PC-9 (cell line): Measurements from ENCODE around the gene NADSYN1. TPM values are rescaled to one million over a fixed set of nuclear protein-coding genes. Genes with fewer than 3 reads are reported as not detected.

Experiments used
- BruUV-seq: library from RNA; stranded (reverse); fragments of 400-500 nt; replicated peaks from 2 replicates; lab custom pipeline; 2021; lab: Mats Ljungman, UMichigan
- CTCF ChIA-PET: fragments of 300-600 bp; sonication (Branson Sonifier 250); formaldehyde crosslinking; loops from one replicate; lab custom pipeline; 2022; ENCODE audit warnings: antibody characterized with exemption; lab: Charles Lee
- POLR2A ChIA-PET: fragments of 300-600 bp; sonication (Branson Sonifier 250); formaldehyde crosslinking; loops from one replicate; lab custom pipeline; 2022; ENCODE audit warnings: antibody characterized with exemption; ENCODE audit not compliant: unreplicated experiment; lab: Charles Lee
- DNase-seq, 2 experiments: peaks; one replicate each; pipeline versions ENCODE4 v3.0.0 to v3.0.0-alpha.2; 2015 to 2022; ENCODE audit warnings: mixed read lengths in 1 of 2
- H2AFZ ChIP-seq: fragments of 200-600 bp; sonication (generic); 2 replicates; pipeline ENCODE4 v1.8.1; 2017; ENCODE audit warnings: antibody characterized with exemption
- H3F3A ChIP-seq: fragments of 200-600 bp; sonication (generic); 2 replicates; pipeline ENCODE4 v1.8.1; 2017; ENCODE audit warnings: antibody characterized with exemption, mild to moderate bottlenecking, low read depth; ENCODE audit not compliant: insufficient read depth
- H3K27ac ChIP-seq: fragments of 200-600 bp; sonication (generic); 2 replicates; pipeline ENCODE4 v1.6.1; 2016; ENCODE audit warnings: mixed run types
- H3K27me3 ChIP-seq: fragments of 200-600 bp; sonication (generic); 2 replicates; pipeline ENCODE4 v1.6.1; 2016; ENCODE audit warnings: low read depth, mixed run types; ENCODE audit not compliant: insufficient read depth
- H3K36me3 ChIP-seq: fragments of 200-600 bp; sonication (generic); 2 replicates; pipeline ENCODE4 v1.6.1; 2016; ENCODE audit warnings: low read depth, mixed run types
- H3K4me1 ChIP-seq: fragments of 200-600 bp; sonication (generic); replicated peaks from 2 replicates; pipeline ENCODE4 v1.6.1; 2016; ENCODE audit warnings: mixed run types; ENCODE audit not compliant: insufficient read depth
- H3K4me2 ChIP-seq: fragments of 200-600 bp; sonication (generic); 2 replicates; pipeline ENCODE4 v1.6.1; 2017; ENCODE audit warnings: mixed run types
- H3K4me3 ChIP-seq: fragments of 200-600 bp; sonication (generic); 2 replicates; pipeline ENCODE4 v1.6.1; 2016; ENCODE audit warnings: mixed run types
- H3K79me2 ChIP-seq: fragments of 200-600 bp; sonication (generic); 2 replicates; pipeline ENCODE4 v1.6.1; 2017; ENCODE audit warnings: low read depth, mixed run types
- H3K9me2 ChIP-seq: fragments of 200-600 bp; sonication (generic); 2 replicates; pipeline ENCODE4 v1.8.1; 2017; ENCODE audit warnings: mild to moderate bottlenecking; ENCODE audit not compliant: insufficient read depth
- H3K9me3 ChIP-seq: fragments of 200-600 bp; sonication (generic); 2 replicates; pipeline ENCODE4 v1.8.1; 2016; ENCODE audit warnings: low read depth; ENCODE audit not compliant: insufficient read depth
- H4K20me1 ChIP-seq: fragments of 200-600 bp; sonication (generic); 2 replicates; pipeline ENCODE4 v1.8.1; 2017; ENCODE audit not compliant: insufficient read depth
- EZH2 ChIP-seq: fragments of 200-600 bp; sonication (generic); IDR thresholded peaks from 2 replicates; pipeline ENCODE4 v1.8.0; 2017; ENCODE audit warnings: antibody characterized with exemption, low read depth
- intact Hi-C: fragments of 100-400 bp; cut with micrococcal nuclease; formaldehyde crosslinking; loops from one replicate; pipeline ENCODE4 v1.10.0; 2022; ENCODE audit not compliant: unreplicated experiment
- microRNA-seq: library from miRNA; unstranded; fragments of <30 nt; microRNA quantifications from one replicate; pipeline ENCODE4 v1.2.0, GENCODE V29; 2021; ENCODE audit warnings: borderline number of aligned reads, borderline replicate concordance
- total RNA-seq: library from RNA; stranded (reverse); gene quantifications from 2 replicates; pipeline ENCODE4 v1.2.3, GENCODE V29; 2021
- TF ChIP-seq, protein P1 (sequence below): fragments of 200-600 bp; sonication (generic); conservative IDR thresholded peaks from 2 replicates; pipeline ENCODE4 v1.6.1; 2017; ENCODE audit warnings: mixed run types, antibody characterized with exemption, mild to moderate bottlenecking, moderate library complexity

Gene NADSYN1
- total RNA-seq, 1 experiment from 2014 or later: 118 TPM

DNA sequence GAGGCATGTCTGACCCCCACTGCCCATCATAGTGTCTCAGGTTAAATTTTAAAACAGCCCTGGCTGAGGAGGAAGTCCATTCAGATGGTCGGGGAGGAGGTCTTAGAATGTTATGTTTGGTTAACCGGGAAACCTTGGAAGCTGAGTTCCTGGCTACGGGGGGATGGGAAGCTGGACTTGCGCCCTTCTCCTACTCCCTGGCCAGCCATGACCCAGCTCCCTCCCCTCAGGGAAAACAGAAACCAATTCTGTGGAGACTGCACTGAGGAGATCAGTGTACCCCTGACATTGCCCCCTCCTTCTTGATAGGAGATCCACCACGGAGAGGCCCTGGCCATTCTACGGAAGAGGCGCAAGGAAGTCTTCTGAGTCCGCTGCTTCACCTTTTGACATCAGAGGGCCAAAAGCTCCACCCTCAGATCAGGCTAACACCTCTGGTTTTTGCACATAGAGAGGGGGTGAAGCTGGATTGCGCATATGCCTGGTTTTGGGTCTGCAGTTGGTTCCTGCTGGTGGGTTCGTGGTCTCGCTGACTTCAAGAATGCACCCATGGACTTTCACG is 92.5 kb downstream of the NADSYN1 start:
- CTCF ChIA-PET: no interaction called here
- no peaks in the 10 kb centered on the region for H3K9me3 ChIP-seq
- H3K36me3 ChIP-seq: no peaks in the 10 kb centered on the region
- H3K27me3 ChIP-seq: peaks cover 45% of the 10 kb centered on the region
- no peak overlapping the region for H2AFZ ChIP-seq
- no peaks in the 10 kb centered on the region for H3F3A ChIP-seq
- no peak overlapping the region for H3K4me2 ChIP-seq
- 0 out of 2 replicates have a peak, but pooled peaks cover 5% of the 10 kb centered on the region for H3K4me1 ChIP-seq
- BruUV-seq: no TSS peak
- POLR2A ChIA-PET: no interaction called here
- no peak overlapping the region for H3K27ac ChIP-seq
- H3K4me3 ChIP-seq: no peak overlapping the region
- no peak for DNase-seq
- intact Hi-C loops: no loop called here
- no peaks in the 10 kb centered on the region for H3K79me2 ChIP-seq
- H4K20me1 ChIP-seq: no peaks in the 10 kb centered on the region
- H3K9me2 ChIP-seq: no peaks in the 10 kb centered on the region
- TF ChIP-seq, protein P1, sequence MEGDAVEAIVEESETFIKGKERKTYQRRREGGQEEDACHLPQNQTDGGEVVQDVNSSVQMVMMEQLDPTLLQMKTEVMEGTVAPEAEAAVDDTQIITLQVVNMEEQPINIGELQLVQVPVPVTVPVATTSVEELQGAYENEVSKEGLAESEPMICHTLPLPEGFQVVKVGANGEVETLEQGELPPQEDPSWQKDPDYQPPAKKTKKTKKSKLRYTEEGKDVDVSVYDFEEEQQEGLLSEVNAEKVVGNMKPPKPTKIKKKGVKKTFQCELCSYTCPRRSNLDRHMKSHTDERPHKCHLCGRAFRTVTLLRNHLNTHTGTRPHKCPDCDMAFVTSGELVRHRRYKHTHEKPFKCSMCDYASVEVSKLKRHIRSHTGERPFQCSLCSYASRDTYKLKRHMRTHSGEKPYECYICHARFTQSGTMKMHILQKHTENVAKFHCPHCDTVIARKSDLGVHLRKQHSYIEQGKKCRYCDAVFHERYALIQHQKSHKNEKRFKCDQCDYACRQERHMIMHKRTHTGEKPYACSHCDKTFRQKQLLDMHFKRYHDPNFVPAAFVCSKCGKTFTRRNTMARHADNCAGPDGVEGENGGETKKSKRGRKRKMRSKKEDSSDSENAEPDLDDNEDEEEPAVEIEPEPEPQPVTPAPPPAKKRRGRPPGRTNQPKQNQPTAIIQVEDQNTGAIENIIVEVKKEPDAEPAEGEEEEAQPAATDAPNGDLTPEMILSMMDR: no peak
- no peak for TF ChIP-seq EZH2

DNA sequence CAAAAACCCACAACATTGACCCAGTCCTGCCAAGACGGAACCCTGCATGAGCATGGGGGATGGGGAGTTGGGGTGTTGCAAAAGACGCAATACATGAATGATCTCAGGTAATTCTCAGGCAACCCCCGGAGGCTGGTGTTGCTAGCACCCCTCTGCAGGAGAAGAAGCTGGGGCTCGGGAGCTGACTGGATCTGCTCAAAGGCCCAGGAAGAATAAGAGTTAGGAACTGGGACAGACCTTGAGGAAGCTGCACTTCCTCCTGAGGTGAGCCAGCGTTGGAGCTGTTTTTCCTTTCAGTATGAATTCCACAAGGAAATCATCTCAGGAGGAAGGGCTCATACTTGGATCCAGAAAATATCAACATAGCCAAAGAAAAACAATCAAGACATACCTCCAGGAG is 95.1 kb downstream of the NADSYN1 start, which contains the start of gene KRTAP5-9:
TSS of gene KRTAP5-9 (plus strand) at position 301 of the 400 bp plus-strand sequence. CDS start 238 bp downstream, outside the sequence.
- Histone ChIP-seq H3K27ac (no peak within 1 kb of the TSS), H2AFZ (no peak within 1 kb of the TSS), H3K27me3 (peaks cover 45% of the 10 kb centered on the region), H3K79me2 (no peaks in the 10 kb centered on the region), H3K4me3 (no peak within 1 kb of the TSS), H3K4me2 (no peak within 1 kb of the TSS), H4K20me1 (no peaks in the 10 kb centered on the region), H3K36me3 (no peaks in the 10 kb centered on the region), H3K9me3 (no peaks in the 10 kb centered on the region), H3K4me1 (0 out of 2 replicates have a peak, but pooled peaks cover 5% of the 10 kb centered on the region), H3K9me2 (no peaks in the 10 kb centered on the region), H3F3A (no peaks in the 10 kb centered on the region)
- intact Hi-C loops: no loop called here
- no TSS peak for BruUV-seq
- TF ChIP-seq EZH2: no peak
- TF ChIP-seq, protein P1: no peak
- POLR2A ChIA-PET: no interaction called here
- no peak for DNase-seq
- CTCF ChIA-PET: no interaction called here

DNA sequence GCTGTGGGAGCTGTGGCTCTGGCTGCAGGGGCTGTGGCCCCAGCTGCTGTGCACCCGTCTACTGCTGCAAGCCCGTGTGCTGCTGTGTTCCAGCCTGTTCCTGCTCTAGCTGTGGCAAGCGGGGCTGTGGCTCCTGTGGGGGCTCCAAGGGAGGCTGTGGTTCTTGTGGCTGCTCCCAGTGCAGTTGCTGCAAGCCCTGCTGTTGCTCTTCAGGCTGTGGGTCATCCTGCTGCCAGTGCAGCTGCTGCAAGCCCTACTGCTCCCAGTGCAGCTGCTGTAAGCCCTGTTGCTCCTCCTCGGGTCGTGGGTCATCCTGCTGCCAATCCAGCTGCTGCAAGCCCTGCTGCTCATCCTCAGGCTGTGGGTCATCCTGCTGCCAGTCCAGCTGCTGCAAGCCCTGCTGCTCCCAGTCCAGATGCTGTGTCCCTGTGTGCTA is 95.7 kb downstream of the NADSYN1 start:
- Histone ChIP-seq H3K9me3 (no peaks in the 10 kb centered on the region), H3K36me3 (no peaks in the 10 kb centered on the region), H3K4me3 (no peak overlapping the region), H3K27ac (no peak overlapping the region), H2AFZ (no peak overlapping the region), H3F3A (no peaks in the 10 kb centered on the region), H3K4me2 (no peak overlapping the region), H3K4me1 (0 out of 2 replicates have a peak, but pooled peaks cover 1% of the 10 kb centered on the region), H3K27me3 (peaks cover 45% of the 10 kb centered on the region), H3K9me2 (no peaks in the 10 kb centered on the region), H4K20me1 (no peaks in the 10 kb centered on the region), H3K79me2 (no peaks in the 10 kb centered on the region)
- intact Hi-C loops: no loop called here
- ChIA-PET CTCF (no interaction called here), POLR2A (no interaction called here)
- no peak for DNase-seq
- no TSS peak for BruUV-seq
- no peak for TF ChIP-seq EZH2
- TF ChIP-seq, protein P1: no peak

Small RNAs within 50 kb of the gene (microRNA-seq; reads per million reads assigned to microRNA genes)
- gene MIR6754: not detected

Other genes starting within 250 kb of the NADSYN1 start
- gene SHANK2, start 200.6 kb upstream of the NADSYN1 start, total RNA-seq: 49.2 and 50.5 TPM in 2 replicates
- gene DHCR7, start 4.8 kb upstream of the NADSYN1 start, total RNA-seq: 118 and 311 TPM in 2 replicates
- not detected in 2 replicates for gene KRTAP5-7, start 74.1 kb downstream of the NADSYN1 start, total RNA-seq
- gene KRTAP5-8, start 84.8 kb downstream of the NADSYN1 start, total RNA-seq: not detected in 2 replicates
- gene KRTAP5-9, start 95.2 kb downstream of the NADSYN1 start, total RNA-seq: not detected in 2 replicates
- not detected in 2 replicates for gene KRTAP5-10, start 112.4 kb downstream of the NADSYN1 start, total RNA-seq
- not detected in 2 replicates for gene KRTAP5-11, start 129.7 kb downstream of the NADSYN1 start, total RNA-seq